Measurements from ENCODE around the gene PARD3.

The PARD3 gene

DNA sequence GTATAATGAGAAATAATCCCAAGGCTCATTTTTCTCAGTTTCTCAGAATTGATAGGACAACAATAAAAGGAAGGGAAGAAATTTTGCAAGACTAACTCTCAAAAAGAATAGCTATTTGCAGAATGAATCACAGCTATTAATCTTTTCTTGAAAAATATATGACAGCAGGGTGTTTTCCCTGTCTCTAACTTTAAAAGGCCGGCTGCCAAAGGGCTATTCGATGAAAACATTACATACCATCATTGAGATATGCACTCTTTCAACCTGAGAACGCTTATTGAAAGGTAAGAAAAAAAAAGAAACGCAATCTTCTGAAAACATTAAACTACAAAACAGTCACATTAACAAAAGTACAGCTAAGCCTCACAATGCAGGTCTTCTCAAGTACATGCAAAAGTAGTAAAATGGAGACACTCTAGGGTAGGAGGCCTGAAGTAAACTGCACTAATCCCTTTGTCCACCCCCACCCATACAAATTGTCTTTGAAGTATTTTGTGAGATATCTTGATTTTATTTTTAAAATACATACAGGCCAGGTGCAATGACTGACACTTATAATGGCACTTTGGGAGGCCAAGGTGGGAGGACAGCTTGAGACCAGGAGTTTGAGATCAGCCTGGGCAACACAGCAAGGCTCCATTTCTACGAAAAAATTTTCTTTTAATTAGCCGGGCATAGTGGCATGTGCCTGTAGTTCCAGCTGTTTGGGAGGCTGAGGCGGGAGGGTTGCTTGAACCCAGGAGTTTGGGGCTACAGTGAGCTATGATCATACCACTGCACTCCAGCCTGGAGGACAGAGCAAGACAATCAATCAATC lies 83.0 kb downstream of the PARD3 start:
- no peaks in the 10 kb centered on the region for H3K79me2 ChIP-seq (ENCODE audit: control insufficient read depth, low read length)

DNA sequence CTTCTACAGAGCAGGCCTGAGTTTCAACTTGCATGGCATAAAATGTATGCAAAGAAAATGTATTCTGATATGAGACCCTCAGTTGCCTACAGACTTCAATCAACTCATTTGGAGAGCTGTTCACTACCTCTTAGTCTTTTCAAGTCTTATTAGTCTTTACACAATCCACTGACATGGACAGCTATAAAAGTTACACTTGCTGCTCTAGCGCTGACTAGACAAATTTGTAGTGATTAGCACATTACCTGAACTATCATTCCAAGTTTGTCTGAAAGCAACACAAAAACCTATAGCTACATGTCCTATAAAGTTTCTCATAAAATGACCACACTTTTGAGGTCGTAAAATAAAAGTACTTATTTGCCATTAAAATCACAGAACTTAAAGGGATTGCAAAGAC lies 83.9 kb downstream of the PARD3 start:
- H3K79me2 ChIP-seq (ENCODE audit: control insufficient read depth, low read length), result no peaks in the 10 kb centered on the region
- no peak overlapping the region for H3K4me2 ChIP-seq (ENCODE audit: low read length)
- no peak overlapping the region for H3K27ac ChIP-seq (ENCODE audit: low read depth, low read length)
- TF ChIP-seq, protein P1, sequence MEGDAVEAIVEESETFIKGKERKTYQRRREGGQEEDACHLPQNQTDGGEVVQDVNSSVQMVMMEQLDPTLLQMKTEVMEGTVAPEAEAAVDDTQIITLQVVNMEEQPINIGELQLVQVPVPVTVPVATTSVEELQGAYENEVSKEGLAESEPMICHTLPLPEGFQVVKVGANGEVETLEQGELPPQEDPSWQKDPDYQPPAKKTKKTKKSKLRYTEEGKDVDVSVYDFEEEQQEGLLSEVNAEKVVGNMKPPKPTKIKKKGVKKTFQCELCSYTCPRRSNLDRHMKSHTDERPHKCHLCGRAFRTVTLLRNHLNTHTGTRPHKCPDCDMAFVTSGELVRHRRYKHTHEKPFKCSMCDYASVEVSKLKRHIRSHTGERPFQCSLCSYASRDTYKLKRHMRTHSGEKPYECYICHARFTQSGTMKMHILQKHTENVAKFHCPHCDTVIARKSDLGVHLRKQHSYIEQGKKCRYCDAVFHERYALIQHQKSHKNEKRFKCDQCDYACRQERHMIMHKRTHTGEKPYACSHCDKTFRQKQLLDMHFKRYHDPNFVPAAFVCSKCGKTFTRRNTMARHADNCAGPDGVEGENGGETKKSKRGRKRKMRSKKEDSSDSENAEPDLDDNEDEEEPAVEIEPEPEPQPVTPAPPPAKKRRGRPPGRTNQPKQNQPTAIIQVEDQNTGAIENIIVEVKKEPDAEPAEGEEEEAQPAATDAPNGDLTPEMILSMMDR (IDR thresholded peaks at IDR 0.05; ENCODE audit: low read depth, low read length, poor library complexity, severe bottlenecking), result no peak
- no peak for TF ChIP-seq EZH2phosphoT487 (IDR thresholded peaks at IDR 0.05; ENCODE audit: borderline replicate concordance, low read length)
- H3K36me3 ChIP-seq (ENCODE audit: control insufficient read depth, low read length), result no peaks in the 10 kb centered on the region
- no peaks in the 10 kb centered on the region for H3F3A ChIP-seq (ENCODE audit: control insufficient read depth, insufficient read depth)
- no peaks in the 10 kb centered on the region for H3K4me1 ChIP-seq (ENCODE audit: control insufficient read depth, low read length)
- H3K9me3 ChIP-seq (ENCODE audit: control insufficient read depth, insufficient read depth, low read length), result no peaks in the 10 kb centered on the region
- H4K20me1 ChIP-seq (ENCODE audit: control insufficient read depth, insufficient read depth, low read depth, low read length), result no peaks in the 10 kb centered on the region
- no peaks in the 10 kb centered on the region for H3K9me2 ChIP-seq (replicated peaks; ENCODE audit: control insufficient read depth, low read length)
- H3K4me3 ChIP-seq (ENCODE audit: low read length), result no peak overlapping the region
- no peaks in the 10 kb centered on the region for H3K27me3 ChIP-seq (ENCODE audit: control insufficient read depth, low read length)

More for the DNA sequence above, 83.0 kb downstream of the PARD3 start:
- no peaks in the 10 kb centered on the region for H3K4me1 ChIP-seq (ENCODE audit: control insufficient read depth, low read length)
- TF ChIP-seq, protein P1 (IDR thresholded peaks at IDR 0.05; ENCODE audit: low read depth, low read length, poor library complexity, severe bottlenecking), result no peak
- no peak for TF ChIP-seq EZH2phosphoT487 (IDR thresholded peaks at IDR 0.05; ENCODE audit: borderline replicate concordance, low read length)
- no peak overlapping the region for H3K27ac ChIP-seq (ENCODE audit: low read depth, low read length)
- H4K20me1 ChIP-seq (ENCODE audit: control insufficient read depth, insufficient read depth, low read depth, low read length), result no peaks in the 10 kb centered on the region
- H3K4me2 ChIP-seq (ENCODE audit: low read length), result no peak overlapping the region
- no peaks in the 10 kb centered on the region for H3K9me3 ChIP-seq (ENCODE audit: control insufficient read depth, insufficient read depth, low read length)
- no peaks in the 10 kb centered on the region for H3K27me3 ChIP-seq (ENCODE audit: control insufficient read depth, low read length)
- H3K4me3 ChIP-seq (ENCODE audit: low read length), result no peak overlapping the region
- H3F3A ChIP-seq (ENCODE audit: control insufficient read depth, insufficient read depth), result no peaks in the 10 kb centered on the region
- H3K9me2 ChIP-seq (replicated peaks; ENCODE audit: control insufficient read depth, low read length), result no peaks in the 10 kb centered on the region
- H3K36me3 ChIP-seq (ENCODE audit: control insufficient read depth, low read length), result no peaks in the 10 kb centered on the region

DNA sequence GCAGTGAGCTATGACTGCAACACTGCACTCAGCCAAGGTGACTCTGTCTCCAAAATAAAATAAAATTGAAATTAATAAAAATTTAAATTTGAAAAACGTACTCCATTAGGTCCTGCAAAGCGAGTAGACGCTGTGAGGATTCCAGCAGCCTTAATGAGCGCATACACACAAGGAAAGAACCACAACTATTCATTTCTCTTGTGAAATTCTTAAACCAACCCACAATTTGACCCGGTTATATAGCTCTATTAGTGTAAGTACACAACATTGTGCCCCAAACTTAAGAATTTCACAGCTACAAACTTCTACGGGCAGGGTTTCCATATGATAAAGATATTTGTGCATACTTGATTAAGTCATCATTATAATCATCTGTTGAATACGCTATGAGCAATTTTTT lies 84.4 kb downstream of the PARD3 start:
- H3K9me2 ChIP-seq (replicated peaks; ENCODE audit: control insufficient read depth, low read length), result no peaks in the 10 kb centered on the region
- H3F3A ChIP-seq (ENCODE audit: control insufficient read depth, insufficient read depth), result no peaks in the 10 kb centered on the region
- H3K4me1 ChIP-seq (ENCODE audit: control insufficient read depth, low read length), result no peaks in the 10 kb centered on the region
- H3K27me3 ChIP-seq (ENCODE audit: control insufficient read depth, low read length), result no peaks in the 10 kb centered on the region
- no peaks in the 10 kb centered on the region for H3K79me2 ChIP-seq (ENCODE audit: control insufficient read depth, low read length)
- H3K36me3 ChIP-seq (ENCODE audit: control insufficient read depth, low read length), result no peaks in the 10 kb centered on the region
- no peak overlapping the region for H3K4me3 ChIP-seq (ENCODE audit: low read length)
- H3K9me3 ChIP-seq (ENCODE audit: control insufficient read depth, insufficient read depth, low read length), result no peaks in the 10 kb centered on the region
- H3K4me2 ChIP-seq (ENCODE audit: low read length), result no peak overlapping the region
- no peaks in the 10 kb centered on the region for H4K20me1 ChIP-seq (ENCODE audit: control insufficient read depth, insufficient read depth, low read depth, low read length)
- TF ChIP-seq, protein P1 (IDR thresholded peaks at IDR 0.05; ENCODE audit: low read depth, low read length, poor library complexity, severe bottlenecking), result no peak
- no peak for TF ChIP-seq EZH2phosphoT487 (IDR thresholded peaks at IDR 0.05; ENCODE audit: borderline replicate concordance, low read length)
- no peak overlapping the region for H3K27ac ChIP-seq (ENCODE audit: low read depth, low read length)
